Purkinje cell (primary cell): ENCODE results near the gene ZIM2. TPM values are rescaled to one million over a fixed set of nuclear protein-coding genes. Genes with fewer than 3 reads are reported as not detected.

Experiments used
- polyA plus RNA-seq: library from polyadenylated mRNA; unstranded; fragments of >200 nt; fragmentation: Nextera tagmentation; gene quantifications from 2 replicates; pipeline ENCODE4 v1.2.1, GENCODE V29; 2014

Gene ZIM2
- polyA plus RNA-seq, result 0.14 and 2.4 TPM in 2 replicates

GRCh38 chr19:56840451-56841192 lies at the start of gene ZIM2, which contains the start of gene PEG3:
Gene ZIM2, minus strand, starts transcription at chr19:56840726. Its CDS starts 16,449 bp downstream, at chr19:56824277.
Gene PEG3, minus strand, starts transcription at chr19:56840726. Its CDS starts 16,071 bp downstream, at chr19:56824655.

Other genes starting within 250 kb of the ZIM2 start
- gene ZNF71, start 245.4 kb downstream of the ZIM2 start, polyA plus RNA-seq, result 0.07 and 0.47 TPM in 2 replicates
- gene SMIM17, start 197.6 kb downstream of the ZIM2 start, polyA plus RNA-seq, result 3.7 TPM in 1 of 2 replicates, not detected in the other
- 0.27 and 1.0 TPM in 2 replicates for gene ZNF835, start 169.0 kb downstream of the ZIM2 start, polyA plus RNA-seq
- gene PEG3, start within 50 bp of the ZIM2 start, polyA plus RNA-seq, result 78.4 and 112 TPM in 2 replicates